ENCODE results near the gene CIP2A.

- TF ChIP-seq, protein P1, sequence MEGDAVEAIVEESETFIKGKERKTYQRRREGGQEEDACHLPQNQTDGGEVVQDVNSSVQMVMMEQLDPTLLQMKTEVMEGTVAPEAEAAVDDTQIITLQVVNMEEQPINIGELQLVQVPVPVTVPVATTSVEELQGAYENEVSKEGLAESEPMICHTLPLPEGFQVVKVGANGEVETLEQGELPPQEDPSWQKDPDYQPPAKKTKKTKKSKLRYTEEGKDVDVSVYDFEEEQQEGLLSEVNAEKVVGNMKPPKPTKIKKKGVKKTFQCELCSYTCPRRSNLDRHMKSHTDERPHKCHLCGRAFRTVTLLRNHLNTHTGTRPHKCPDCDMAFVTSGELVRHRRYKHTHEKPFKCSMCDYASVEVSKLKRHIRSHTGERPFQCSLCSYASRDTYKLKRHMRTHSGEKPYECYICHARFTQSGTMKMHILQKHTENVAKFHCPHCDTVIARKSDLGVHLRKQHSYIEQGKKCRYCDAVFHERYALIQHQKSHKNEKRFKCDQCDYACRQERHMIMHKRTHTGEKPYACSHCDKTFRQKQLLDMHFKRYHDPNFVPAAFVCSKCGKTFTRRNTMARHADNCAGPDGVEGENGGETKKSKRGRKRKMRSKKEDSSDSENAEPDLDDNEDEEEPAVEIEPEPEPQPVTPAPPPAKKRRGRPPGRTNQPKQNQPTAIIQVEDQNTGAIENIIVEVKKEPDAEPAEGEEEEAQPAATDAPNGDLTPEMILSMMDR (IDR thresholded peaks at IDR 0.05) = no peak
- no peak for TF ChIP-seq POLR2A (IDR thresholded peaks at IDR 0.05)
Measured at GRCh38 chr3:108518895-108519294, 70.3 kb downstream of the CIP2A start.

All from esophagus squamous epithelium (tissue), 4 donors.